Adipocyte (in vitro differentiated cells): ENCODE measurements around the gene NCBP3.
"Not testable (repeated sequence)": the region's sequence is repeated elsewhere in the genome, so short reads cannot be mapped to it uniquely, and the experiment has no call there.

Source experiments
- DNase-seq: peaks from one replicate; pipeline ENCODE4 v3.0.0-alpha.2; 2015; ENCODE audit warnings: low read depth
- H3K27me3 ChIP-seq: replicated peaks from 2 replicates; pipeline ENCODE4 v1.7.0; 2013; ENCODE audit warnings: mild to moderate bottlenecking, low read length, moderate library complexity; ENCODE audit not compliant: control insufficient read depth, insufficient read depth
- H3K36me3 ChIP-seq: 2 replicates; pipeline ENCODE4 v1.7.0; 2013; ENCODE audit warnings: low read length, mild to moderate bottlenecking, moderate library complexity; ENCODE audit not compliant: control insufficient read depth, insufficient read depth, severe bottlenecking
- H3K4me1 ChIP-seq: 2 replicates; pipeline ENCODE4 v1.7.0; 2013; ENCODE audit warnings: mild to moderate bottlenecking, low read length, moderate library complexity; ENCODE audit not compliant: control insufficient read depth, insufficient read depth
- H3K4me3 ChIP-seq: 2 replicates; pipeline ENCODE4 v1.7.0; 2013; ENCODE audit warnings: mild to moderate bottlenecking, low read length, moderate library complexity
- H3K9ac ChIP-seq: 2 replicates; pipeline ENCODE4 v1.7.0; 2013; ENCODE audit warnings: mild to moderate bottlenecking, low read length, moderate library complexity
- H3K9me3 ChIP-seq: 2 replicates; pipeline ENCODE4 v1.7.0; 2013; ENCODE audit warnings: mild to moderate bottlenecking, low read length, moderate library complexity; ENCODE audit not compliant: control insufficient read depth

NCBP3 gene

GRCh38 chr17:3844556-3844955 is 1.5 kb downstream of the NCBP3 start:
- not testable (repeated sequence) for H3K27me3 ChIP-seq, H3K9me3 ChIP-seq, H3K4me1 ChIP-seq, DNase-seq
- Histone ChIP-seq H3K36me3 (peaks cover 23% of the 10 kb centered on the region), H3K9ac (peak overlapping the region; percentile 96), H3K4me3 (peak overlapping the region; percentile 96)

- peaks cover 26% of the 10 kb centered on the region for H3K36me3 ChIP-seq
- H3K27me3 ChIP-seq = no peaks in the 10 kb centered on the region
- no peak overlapping the region for H3K4me3 ChIP-seq
- no peaks in the 10 kb centered on the region for H3K9me3 ChIP-seq
- H3K4me1 ChIP-seq = peaks cover 8% of the 10 kb centered on the region
- H3K9ac ChIP-seq = no peak overlapping the region
- DNase-seq = peak; percentile 42
These were observed 2.0 kb downstream of the NCBP3 start for GRCh38 chr17:3843935-3844516.

GRCh38 chr17:3838206-3838605 is 7.8 kb downstream of the NCBP3 start:
- peaks cover 53% of the 10 kb centered on the region for H3K36me3 ChIP-seq
- H3K4me3 ChIP-seq = no peak overlapping the region
- H3K9ac ChIP-seq = no peak overlapping the region
- H3K27me3 ChIP-seq = no peaks in the 10 kb centered on the region
- H3K4me1 ChIP-seq = peaks cover 12% of the 10 kb centered on the region
- DNase-seq = no peak
- no peaks in the 10 kb centered on the region for H3K9me3 ChIP-seq

- Histone ChIP-seq H3K4me3 (no peak overlapping the region), H3K9ac (no peak overlapping the region), H3K4me1 (peaks cover 12% of the 10 kb centered on the region), H3K9me3 (no peaks in the 10 kb centered on the region), H3K36me3 (peaks cover 46% of the 10 kb centered on the region), H3K27me3 (no peaks in the 10 kb centered on the region)
- DNase-seq = no peak
These were observed 9.5 kb downstream of the NCBP3 start for GRCh38 chr17:3836551-3836950.

GRCh38 chr17:3835410-3836229 is 10.4 kb downstream of the NCBP3 start:
- Histone ChIP-seq H3K36me3 (peaks cover 42% of the 10 kb centered on the region), H3K4me3 (no peak overlapping the region), H3K4me1 (peaks cover 12% of the 10 kb centered on the region), H3K27me3 (no peaks in the 10 kb centered on the region), H3K9me3 (no peaks in the 10 kb centered on the region), H3K9ac (no peak overlapping the region)
- no peak for DNase-seq

- Histone ChIP-seq H3K4me1 (peaks cover 12% of the 10 kb centered on the region), H3K27me3 (no peaks in the 10 kb centered on the region), H3K4me3 (no peak overlapping the region), H3K36me3 (peaks cover 38% of the 10 kb centered on the region), H3K9me3 (no peaks in the 10 kb centered on the region), H3K9ac (no peak overlapping the region)
- no peak for DNase-seq
These were observed 11.2 kb downstream of the NCBP3 start for GRCh38 chr17:3834811-3835210.

GRCh38 chr17:3828852-3829232 is 17.2 kb downstream of the NCBP3 start:
- H3K36me3 ChIP-seq = peaks cover 56% of the 10 kb centered on the region
- no peaks in the 10 kb centered on the region for H3K9me3 ChIP-seq
- H3K9ac ChIP-seq = no peak overlapping the region
- H3K4me1 ChIP-seq = peaks cover 9% of the 10 kb centered on the region
- no peaks in the 10 kb centered on the region for H3K27me3 ChIP-seq
- no peak overlapping the region for H3K4me3 ChIP-seq
- no peak for DNase-seq

- DNase-seq = peak; percentile 33
- Histone ChIP-seq H3K36me3 (peaks cover 56% of the 10 kb centered on the region), H3K4me3 (no peak overlapping the region), H3K9ac (no peak overlapping the region), H3K4me1 (peaks cover 9% of the 10 kb centered on the region), H3K9me3 (no peaks in the 10 kb centered on the region), H3K27me3 (no peaks in the 10 kb centered on the region)
These were observed 17.7 kb downstream of the NCBP3 start for GRCh38 chr17:3828151-3828851.

- no peak overlapping the region for H3K9ac ChIP-seq
- peak; percentile 72 for DNase-seq
- H3K36me3 ChIP-seq = peaks cover 52% of the 10 kb centered on the region
- H3K4me3 ChIP-seq = no peak overlapping the region
- peaks cover 9% of the 10 kb centered on the region for H3K4me1 ChIP-seq
- H3K27me3 ChIP-seq = no peaks in the 10 kb centered on the region
- no peaks in the 10 kb centered on the region for H3K9me3 ChIP-seq
These were observed 18.8 kb downstream of the NCBP3 start for GRCh38 chr17:3827124-3827773.

- H3K36me3 ChIP-seq = peaks cover 62% of the 10 kb centered on the region
- H3K9ac ChIP-seq = no peak overlapping the region
- H3K27me3 ChIP-seq = no peaks in the 10 kb centered on the region
- H3K4me1 ChIP-seq = peaks cover 9% of the 10 kb centered on the region
- no peak overlapping the region for H3K4me3 ChIP-seq
- DNase-seq = no peak
- no peaks in the 10 kb centered on the region for H3K9me3 ChIP-seq
These were observed 19.9 kb downstream of the NCBP3 start for GRCh38 chr17:3826191-3826590.

- Histone ChIP-seq H3K9me3 (no peaks in the 10 kb centered on the region), H3K4me3 (no peak overlapping the region), H3K36me3 (peaks cover 86% of the 10 kb centered on the region), H3K9ac (no peak overlapping the region), H3K27me3 (no peaks in the 10 kb centered on the region), H3K4me1 (no peaks in the 10 kb centered on the region)
- DNase-seq = no peak
These were observed 24.9 kb downstream of the NCBP3 start for GRCh38 chr17:3821101-3821500.
